Liver (tissue), 9 donors: Measurements from ENCODE around the gene LYPD3. TPM values are rescaled to one million over a fixed set of nuclear protein-coding genes. Genes with fewer than 3 reads are reported as not detected.

Experiments used
- DNase-seq: peaks from one replicate; pipeline ENCODE4 v3.0.0-alpha.2; 2017; ENCODE audit warnings: low spot score
- H3K27ac ChIP-seq, 2 donors: one replicate each; pipeline ENCODE4 v1.7.0; 2013; ENCODE audit warnings: inconsistent platforms in 2 of 2, low read length in 2 of 2, control low read depth in 1 of 2, low read depth in 1 of 2, mild to moderate bottlenecking in 1 of 2
- H3K27me3 ChIP-seq, 4 donors: one replicate each; pipeline versions ENCODE4 v1.6.1 to v1.7.0; 2013; ENCODE audit warnings: low read length in 3 of 4, inconsistent platforms in 1 of 4, mild to moderate bottlenecking in 1 of 4, moderate library complexity in 1 of 4; ENCODE audit not compliant: control insufficient read depth in 4 of 4, insufficient read depth in 4 of 4
- H3K36me3 ChIP-seq, 4 donors: one replicate each; pipeline versions ENCODE4 v1.6.1 to v1.7.0; 2013; ENCODE audit warnings: low read length in 3 of 4, mild to moderate bottlenecking in 3 of 4, low read depth in 1 of 4, moderate library complexity in 1 of 4; ENCODE audit not compliant: control insufficient read depth in 4 of 4, insufficient read depth in 3 of 4
- H3K4me1 ChIP-seq, 4 donors: one replicate each; pipeline versions ENCODE4 v1.6.1 to v1.7.0; 2013; ENCODE audit warnings: low read length in 3 of 4, mild to moderate bottlenecking in 3 of 4, moderate library complexity in 1 of 4; ENCODE audit not compliant: control insufficient read depth in 4 of 4, insufficient read depth in 4 of 4
- H3K4me3 ChIP-seq, 3 donors: one replicate each; pipeline versions ENCODE4 v1.6.1 to v1.7.0; 2013; ENCODE audit warnings: low read length in 3 of 3, control low read depth in 1 of 3, low read depth in 1 of 3, mild to moderate bottlenecking in 1 of 3
- H3K9ac ChIP-seq, 2 donors: one replicate each; pipeline ENCODE4 v1.7.0; 2013; ENCODE audit warnings: low read length in 2 of 2, mild to moderate bottlenecking in 2 of 2, moderate library complexity in 2 of 2, control low read depth in 1 of 2, low read depth in 1 of 2
- H3K9me3 ChIP-seq, 4 donors: one replicate each; pipeline versions ENCODE4 v1.6.1 to v1.7.0; 2013; ENCODE audit warnings: low read length in 3 of 4; ENCODE audit not compliant: control insufficient read depth in 4 of 4
- ATF3 ChIP-seq: IDR thresholded peaks from 2 replicates; pipeline ENCODE4 v1.6.1; 2016; ENCODE audit warnings: antibody characterized with exemption
- CTCF ChIP-seq: fragments of 150-350 bp; IDR thresholded peaks from 2 replicates; pipeline ENCODE4 v1.5.1; 2017; ENCODE audit warnings: improper control_type of control experiment, low read depth, low read length; ENCODE audit not compliant: missing input control
- EGR1 ChIP-seq, 2 donors: IDR thresholded peaks; 2 replicates each; pipeline ENCODE4 v1.6.1; 2016 to 2018; ENCODE audit warnings: antibody characterized with exemption in 2 of 2, low read depth in 2 of 2
- FOXA1 ChIP-seq: IDR thresholded peaks from 2 replicates; pipeline ENCODE4 v1.6.1; 2016; ENCODE audit warnings: antibody characterized with exemption
- FOXA2 ChIP-seq: IDR thresholded peaks from 2 replicates; pipeline ENCODE4 v1.6.1; 2016; ENCODE audit warnings: antibody characterized with exemption
- GABPA ChIP-seq, 2 donors: IDR thresholded peaks in 1 of 2; conservative IDR thresholded peaks in 1 of 2; 2 replicates each; pipeline ENCODE4 v1.6.1; 2016; ENCODE audit warnings: antibody characterized with exemption in 2 of 2, mild to moderate bottlenecking in 1 of 2, moderate library complexity in 1 of 2
- HNF4A ChIP-seq, 2 donors: conservative IDR thresholded peaks; 2 replicates each; pipeline ENCODE4 v1.6.1; 2016; ENCODE audit warnings: antibody characterized with exemption in 2 of 2, mild to moderate bottlenecking in 2 of 2
- HNF4G ChIP-seq: IDR thresholded peaks from 2 replicates; pipeline ENCODE4 v1.6.1; 2016; ENCODE audit warnings: antibody characterized with exemption
- JUND ChIP-seq, 2 donors: IDR thresholded peaks; 2 replicates each; pipeline ENCODE4 v1.6.1; 2016; ENCODE audit warnings: antibody characterized with exemption in 2 of 2
- NR2F2 ChIP-seq: IDR thresholded peaks from 2 replicates; pipeline ENCODE4 v1.6.1; 2016; ENCODE audit warnings: antibody characterized with exemption
- RAD21 ChIP-seq, 2 donors: IDR thresholded peaks; 2 replicates each; pipeline ENCODE4 v1.6.1; 2016; ENCODE audit warnings: antibody characterized with exemption in 2 of 2, mild to moderate bottlenecking in 2 of 2
- RXRA ChIP-seq, 2 donors: IDR thresholded peaks; 2 replicates each; pipeline ENCODE4 v1.6.1; 2017 to 2018; ENCODE audit warnings: antibody characterized with exemption in 2 of 2, mild to moderate bottlenecking in 1 of 2
- TAF1 ChIP-seq: conservative IDR thresholded peaks from 2 replicates; pipeline ENCODE4 v1.6.1; 2016; ENCODE audit warnings: antibody characterized with exemption, mild to moderate bottlenecking
- YY1 ChIP-seq: IDR thresholded peaks from 2 replicates; pipeline ENCODE4 v1.6.1; 2016; ENCODE audit warnings: antibody characterized with exemption, mild to moderate bottlenecking
- WGBS: extraction: QIAGEN DNeasy Blood & Tissue Kit; methylation state at CpG from one replicate; pipeline ENCODE4 v1.1.7; 2013; 5-methylcytosine and 5-hydroxymethylcytosine counted together
- polyA plus RNA-seq, 2 donors: library from polyadenylated mRNA; stranded (reverse) in 1 of 2; unstranded in 1 of 2; fragments of 200-250 nt in 1 of 2; fragments of >200 nt in 1 of 2; fragmentation: Nextera tagmentation in 1 of 2; extraction: Ambion mirVana in 1 of 2; gene quantifications; one replicate each; pipeline versions ENCODE4 v1.2.1 to v1.2.3, GENCODE V29; 2013 to 2015
- total RNA-seq, 2 donors: library from RNA; depleted of rRNA; stranded (reverse); fragments of >200 nt; gene quantifications; one replicate each; pipeline ENCODE4 v1.2.3, GENCODE V29; 2014
- TF ChIP-seq, protein P1 (sequence below): IDR thresholded peaks from 2 replicates; pipeline ENCODE4 v1.6.1; 2016; ENCODE audit warnings: antibody characterized with exemption
- TF ChIP-seq, protein P2 (sequence below): IDR thresholded peaks from 2 replicates; pipeline ENCODE4 v1.6.1; 2016; ENCODE audit warnings: antibody characterized with exemption
- TF ChIP-seq, protein P3 (sequence below): IDR thresholded peaks from 2 replicates; pipeline ENCODE4 v1.6.1; 2016; ENCODE audit warnings: antibody characterized with exemption, mild to moderate bottlenecking
- donor health status: healthy.
- donor health status: healthy.
- donor health status: healthy.
- donor health status: healthy.
- donor health status: healthy.

The LYPD3 gene
- total and polyA plus RNA-seq, 4 donors = 0.08 to 0.38 (median 0.18) TPM

- TF ChIP-seq, protein P1, sequence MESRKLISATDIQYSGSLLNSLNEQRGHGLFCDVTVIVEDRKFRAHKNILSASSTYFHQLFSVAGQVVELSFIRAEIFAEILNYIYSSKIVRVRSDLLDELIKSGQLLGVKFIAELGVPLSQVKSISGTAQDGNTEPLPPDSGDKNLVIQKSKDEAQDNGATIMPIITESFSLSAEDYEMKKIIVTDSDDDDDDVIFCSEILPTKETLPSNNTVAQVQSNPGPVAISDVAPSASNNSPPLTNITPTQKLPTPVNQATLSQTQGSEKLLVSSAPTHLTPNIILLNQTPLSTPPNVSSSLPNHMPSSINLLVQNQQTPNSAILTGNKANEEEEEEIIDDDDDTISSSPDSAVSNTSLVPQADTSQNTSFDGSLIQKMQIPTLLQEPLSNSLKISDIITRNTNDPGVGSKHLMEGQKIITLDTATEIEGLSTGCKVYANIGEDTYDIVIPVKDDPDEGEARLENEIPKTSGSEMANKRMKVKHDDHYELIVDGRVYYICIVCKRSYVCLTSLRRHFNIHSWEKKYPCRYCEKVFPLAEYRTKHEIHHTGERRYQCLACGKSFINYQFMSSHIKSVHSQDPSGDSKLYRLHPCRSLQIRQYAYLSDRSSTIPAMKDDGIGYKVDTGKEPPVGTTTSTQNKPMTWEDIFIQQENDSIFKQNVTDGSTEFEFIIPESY = peak; percentile 24
These were observed 24.7 kb upstream of the LYPD3 start (continued) for GRCh38 chr19:43489979-43490599.

DNA sequence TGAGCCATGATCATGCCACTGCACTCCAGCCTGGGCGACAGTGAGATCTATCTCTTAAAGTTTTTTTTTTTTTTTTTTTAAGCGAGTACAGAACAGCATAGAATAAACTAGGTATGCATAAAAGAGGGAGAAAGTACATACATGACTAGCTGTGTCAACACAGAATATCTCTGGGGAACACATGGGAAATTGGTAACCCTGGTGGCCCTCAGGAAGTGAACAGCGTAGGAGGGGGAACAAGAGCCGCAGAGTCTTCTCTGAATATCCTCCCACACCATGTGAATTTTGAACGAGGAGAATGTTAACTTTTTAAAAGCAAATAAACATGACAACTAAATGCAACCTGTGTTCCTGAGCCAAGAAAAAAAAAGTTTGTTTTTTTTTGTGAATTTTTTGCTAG lies 23.9 kb upstream of the LYPD3 start:
- no peak overlapping the region for H3K9ac ChIP-seq
- TF ChIP-seq, protein P1 = no peak
- H3K9me3 ChIP-seq = no peaks in the 10 kb centered on the region
- H3K36me3 ChIP-seq = peaks cover 0 to 13% (median 1%) of the 10 kb centered on the region in 4 donors
- no peaks in the 10 kb centered on the region for H3K27me3 ChIP-seq
- no peak for DNase-seq
- peak overlapping the region; percentile 23 to 41 for H3K27ac ChIP-seq
- H3K4me1 ChIP-seq = peaks cover 3 to 8% (median 5%) of the 10 kb centered on the region in 4 donors
- 49% methylated on average over 5 of the region's 5 CpGs for WGBS
- H3K4me3 ChIP-seq = no peak overlapping the region

DNA sequence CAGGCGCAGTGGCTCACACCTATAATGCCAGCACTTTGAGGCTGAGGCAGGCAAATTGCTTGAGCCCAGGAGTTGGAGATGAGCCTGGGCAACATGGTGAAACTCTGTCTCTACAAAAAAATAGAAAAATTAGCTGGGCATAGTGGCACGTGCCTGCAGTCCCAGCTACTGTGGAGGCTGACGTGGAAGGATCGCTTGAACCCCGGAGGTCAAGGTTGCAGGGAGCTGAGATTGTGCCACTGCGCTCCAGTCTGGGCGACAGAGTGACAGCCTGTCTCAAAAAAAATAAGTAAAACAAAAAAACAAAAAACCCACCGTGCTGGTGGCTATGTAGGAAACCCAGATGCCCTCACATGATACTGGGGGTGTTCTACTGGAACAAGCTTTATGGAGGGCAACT lies 22.8 kb upstream of the LYPD3 start:
- H3K4me1 ChIP-seq = peaks cover 3 to 8% (median 5%) of the 10 kb centered on the region in 4 donors
- DNase-seq = no peak
- peaks cover 0 to 11% (median 1%) of the 10 kb centered on the region in 4 donors for H3K36me3 ChIP-seq
- TF ChIP-seq, protein P2, sequence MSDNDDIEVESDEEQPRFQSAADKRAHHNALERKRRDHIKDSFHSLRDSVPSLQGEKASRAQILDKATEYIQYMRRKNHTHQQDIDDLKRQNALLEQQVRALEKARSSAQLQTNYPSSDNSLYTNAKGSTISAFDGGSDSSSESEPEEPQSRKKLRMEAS = no peak
- TF ChIP-seq ATF3 (no peak), HNF4A (conservative IDR thresholded peaks at IDR 0.05) (no peak), EGR1 (IDR thresholded peaks at IDR 0.05; ENCODE audit: low read depth in 2 of 2) (no peak), TAF1 (no peak), RXRA (IDR thresholded peaks at IDR 0.05) (no peak), FOXA1 (no peak), NR2F2 (no peak), JUND (IDR thresholded peaks at IDR 0.05) (no peak), CTCF (no peak), FOXA2 (no peak), HNF4G (no peak), YY1 (no peak), GABPA (IDR thresholded peaks at IDR 0.05 in 1 of 2, conservative IDR thresholded peaks at IDR 0.05 in 1 of 2) (no peak), RAD21 (IDR thresholded peaks at IDR 0.05) (no peak)
- TF ChIP-seq, protein P1 = no peak
- TF ChIP-seq, protein P3, sequence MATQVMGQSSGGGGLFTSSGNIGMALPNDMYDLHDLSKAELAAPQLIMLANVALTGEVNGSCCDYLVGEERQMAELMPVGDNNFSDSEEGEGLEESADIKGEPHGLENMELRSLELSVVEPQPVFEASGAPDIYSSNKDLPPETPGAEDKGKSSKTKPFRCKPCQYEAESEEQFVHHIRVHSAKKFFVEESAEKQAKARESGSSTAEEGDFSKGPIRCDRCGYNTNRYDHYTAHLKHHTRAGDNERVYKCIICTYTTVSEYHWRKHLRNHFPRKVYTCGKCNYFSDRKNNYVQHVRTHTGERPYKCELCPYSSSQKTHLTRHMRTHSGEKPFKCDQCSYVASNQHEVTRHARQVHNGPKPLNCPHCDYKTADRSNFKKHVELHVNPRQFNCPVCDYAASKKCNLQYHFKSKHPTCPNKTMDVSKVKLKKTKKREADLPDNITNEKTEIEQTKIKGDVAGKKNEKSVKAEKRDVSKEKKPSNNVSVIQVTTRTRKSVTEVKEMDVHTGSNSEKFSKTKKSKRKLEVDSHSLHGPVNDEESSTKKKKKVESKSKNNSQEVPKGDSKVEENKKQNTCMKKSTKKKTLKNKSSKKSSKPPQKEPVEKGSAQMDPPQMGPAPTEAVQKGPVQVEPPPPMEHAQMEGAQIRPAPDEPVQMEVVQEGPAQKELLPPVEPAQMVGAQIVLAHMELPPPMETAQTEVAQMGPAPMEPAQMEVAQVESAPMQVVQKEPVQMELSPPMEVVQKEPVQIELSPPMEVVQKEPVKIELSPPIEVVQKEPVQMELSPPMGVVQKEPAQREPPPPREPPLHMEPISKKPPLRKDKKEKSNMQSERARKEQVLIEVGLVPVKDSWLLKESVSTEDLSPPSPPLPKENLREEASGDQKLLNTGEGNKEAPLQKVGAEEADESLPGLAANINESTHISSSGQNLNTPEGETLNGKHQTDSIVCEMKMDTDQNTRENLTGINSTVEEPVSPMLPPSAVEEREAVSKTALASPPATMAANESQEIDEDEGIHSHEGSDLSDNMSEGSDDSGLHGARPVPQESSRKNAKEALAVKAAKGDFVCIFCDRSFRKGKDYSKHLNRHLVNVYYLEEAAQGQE = no peak
- no peak overlapping the region for H3K4me3 ChIP-seq
- H3K9me3 ChIP-seq = no peaks in the 10 kb centered on the region
- no peak overlapping the region for H3K27ac ChIP-seq
- no peak overlapping the region for H3K9ac ChIP-seq
- H3K27me3 ChIP-seq = no peaks in the 10 kb centered on the region
- 88% methylated on average over 8 of the region's 8 CpGs for WGBS
